Neural progenitor cell (in vitro differentiated cells): ENCODE measurements around the gene NCKAP5.

Source experiments
- CTCF ChIP-seq: fragments of 200-600 bp; sonication (generic); IDR thresholded peaks from 2 replicates; pipeline ENCODE4 v1.5.1; 2017; ENCODE audit warnings: antibody characterized with exemption, mild to moderate bottlenecking
- EZH2 ChIP-seq: fragments of 200-600 bp; sonication (generic); IDR thresholded peaks from 2 replicates; pipeline ENCODE4 v1.6.1; 2017; ENCODE audit warnings: antibody characterized with exemption, mild to moderate bottlenecking, moderate library complexity
- EZH2phosphoT487 ChIP-seq: fragments of 200-600 bp; sonication (generic); IDR thresholded peaks from 2 replicates; pipeline ENCODE4 v1.6.1; 2017; ENCODE audit warnings: antibody characterized with exemption

- TF ChIP-seq EZH2 (no peak), EZH2phosphoT487 (no peak), CTCF (no peak)
Measured at GRCh38 chr2:133169274-133169912, 398.9 kb downstream of the NCKAP5 start.
